Measurements from ENCODE around the gene SIRT1. TPM values are rescaled to one million over a fixed set of nuclear protein-coding genes. Genes with fewer than 3 reads are reported as not detected.
A peak's percentile ranks its signal among the peaks of the same experiment; 100 is the strongest.
"Not testable (repeated sequence)": the region's sequence is repeated elsewhere in the genome, so short reads cannot be mapped to it uniquely, and the experiment has no call there.

SIRT1 gene
- total RNA-seq, 1 donor from 2014 or later = 45.7 TPM

- no peak for FAIRE-seq
- no peak for DNase-seq (ENCODE audit: low spot score in 2 of 2)
These were observed 8.9 kb upstream of the SIRT1 start for GRCh38 chr10:67875340-67876238.

GRCh38 chr10:67877421-67877820, 7.0 kb upstream of the SIRT1 start:
- DNase-seq (ENCODE audit: low spot score in 2 of 2); FAIRE-seq: not testable (repeated sequence)

- no peak for DNase-seq (ENCODE audit: low spot score in 2 of 2)
- FAIRE-seq = no peak
These were observed 6.3 kb upstream of the SIRT1 start for GRCh38 chr10:67878133-67878532.

- FAIRE-seq = no peak
These were observed 645 bp upstream of the SIRT1 start for GRCh38 chr10:67883710-67884312.

GRCh38 chr10:67884842-67885670, 600 bp downstream of the SIRT1 start:
- peak; percentile 66 to 77 for DNase-seq (ENCODE audit: low spot score in 2 of 2)
- FAIRE-seq = no peak

More at GRCh38 chr10:67883710-67884312, 645 bp upstream of the SIRT1 start:
- peak; percentile 16 to 20 for DNase-seq (ENCODE audit: low spot score in 2 of 2)

GRCh38 chr10:67893637-67894036, 9.2 kb downstream of the SIRT1 start:
- no peak for DNase-seq (ENCODE audit: low spot score in 2 of 2)
- no peak for FAIRE-seq

GRCh38 chr10:67903581-67903980, 19.1 kb downstream of the SIRT1 start:
- DNase-seq (ENCODE audit: low spot score in 2 of 2) = no peak
- FAIRE-seq = no peak

- FAIRE-seq (no peak), DNase-seq (ENCODE audit: low spot score in 2 of 2) (no peak)
These were observed 28.0 kb downstream of the SIRT1 start for GRCh38 chr10:67912331-67912946.

GRCh38 chr10:67914777-67915340, 30.4 kb downstream of the SIRT1 start:
- DNase-seq (ENCODE audit: low spot score in 2 of 2) (no peak), FAIRE-seq (no peak)

- no peak for DNase-seq (ENCODE audit: low spot score in 2 of 2)
- FAIRE-seq = no peak
These were observed 32.7 kb downstream of the SIRT1 start for GRCh38 chr10:67917169-67917568.

- DNase-seq (ENCODE audit: low spot score in 2 of 2) (no peak), FAIRE-seq (no peak)
These were observed 33.2 kb downstream of the SIRT1 start for GRCh38 chr10:67917679-67918078.

- FAIRE-seq (no peak), DNase-seq (ENCODE audit: low spot score in 2 of 2) (no peak)
These were observed 36.6 kb downstream of the SIRT1 start for GRCh38 chr10:67921065-67921464.

GRCh38 chr10:67923551-67923950, 39.1 kb downstream of the SIRT1 start:
- FAIRE-seq (no peak), DNase-seq (ENCODE audit: low spot score in 2 of 2) (no peak)

- FAIRE-seq = no peak
These were observed 39.7 kb downstream of the SIRT1 start for GRCh38 chr10:67924136-67924535.

GRCh38 chr10:67925449-67926005, 41.1 kb downstream of the SIRT1 start:
- DNase-seq (ENCODE audit: low spot score in 2 of 2) (no peak), FAIRE-seq (no peak)

More at GRCh38 chr10:67924136-67924535, 39.7 kb downstream of the SIRT1 start:
- no peak for DNase-seq (ENCODE audit: low spot score in 2 of 2)

- FAIRE-seq (no peak), DNase-seq (ENCODE audit: low spot score in 2 of 2) (no peak)
These were observed 42.5 kb downstream of the SIRT1 start for GRCh38 chr10:67926951-67927350.

- no peak for FAIRE-seq
- no peak for DNase-seq (ENCODE audit: low spot score in 2 of 2)
These were observed 48.7 kb downstream of the SIRT1 start for GRCh38 chr10:67933199-67933598.

GRCh38 chr10:67934336-67934735, 49.9 kb downstream of the SIRT1 start:
- FAIRE-seq (no peak), DNase-seq (ENCODE audit: low spot score in 2 of 2) (no peak)

GRCh38 chr10:67935223-67935622, 50.8 kb downstream of the SIRT1 start:
- FAIRE-seq = no peak
- no peak for DNase-seq (ENCODE audit: low spot score in 2 of 2)

- no peak for FAIRE-seq
- DNase-seq (ENCODE audit: low spot score in 2 of 2) = no peak
These were observed 52.0 kb downstream of the SIRT1 start for GRCh38 chr10:67936416-67936815.

Measured in frontal cortex (tissue), 4 donors.